Measurements from ENCODE around the gene CSTB.
"Not testable (repeated sequence)": the region's sequence is repeated elsewhere in the genome, so short reads cannot be mapped to it uniquely, and the experiment has no call there.

Gene CSTB

GRCh38 chr21:43775795-43776430 is at the start of gene CSTB:
Gene CSTB (minus strand): TSS chr21:43776308. CDS start chr21:43776269, 39 bp downstream.
- peak; percentile 35 for DNase-seq

- no peak for DNase-seq
Measured at GRCh38 chr21:43825242-43825935, 49.3 kb upstream of the CSTB start.

- no peak for DNase-seq
Measured at GRCh38 chr21:43824333-43825241, 48.5 kb upstream of the CSTB start.

GRCh38 chr21:43822741-43823140 is 46.6 kb upstream of the CSTB start:
- not testable (repeated sequence) for DNase-seq

GRCh38 chr21:43822166-43822565 is 46.1 kb upstream of the CSTB start:
- not testable (repeated sequence) for DNase-seq

GRCh38 chr21:43820466-43820865 is 44.4 kb upstream of the CSTB start:
- no peak for DNase-seq

GRCh38 chr21:43819511-43820405 is 43.6 kb upstream of the CSTB start:
- no peak for DNase-seq

- no peak for DNase-seq
Measured at GRCh38 chr21:43818685-43819084, 42.6 kb upstream of the CSTB start.

- DNase-seq, result no peak
Measured at GRCh38 chr21:43817157-43818086, 41.3 kb upstream of the CSTB start.

GRCh38 chr21:43816611-43817071 is 40.5 kb upstream of the CSTB start:
- DNase-seq, result no peak

- no peak for DNase-seq
Measured at GRCh38 chr21:43815991-43816390, 39.9 kb upstream of the CSTB start.

GRCh38 chr21:43815107-43815613 is 39.1 kb upstream of the CSTB start:
- no peak for DNase-seq

GRCh38 chr21:43814215-43815106 is 38.4 kb upstream of the CSTB start:
- DNase-seq, result no peak

- DNase-seq, result no peak
Measured at GRCh38 chr21:43813656-43813980, 37.5 kb upstream of the CSTB start.

GRCh38 chr21:43812957-43813655 is 37.0 kb upstream of the CSTB start:
- no peak for DNase-seq

GRCh38 chr21:43812139-43812821 is 36.2 kb upstream of the CSTB start:
- DNase-seq, result peak; percentile 41

GRCh38 chr21:43811262-43812105 is 35.4 kb upstream of the CSTB start:
- no peak for DNase-seq

Measured in NCI-H524 treated with DMSO at 0.1 percent for 48 hours (cell line).